CD4-positive, alpha-beta T cell treated with Interferon alpha-2 for 1 hour (primary cell): ENCODE data around the gene TRPM5.

ENCODE experiments used
- DNase-seq, 2 donors: peaks; one replicate each; pipeline ENCODE4 v3.0.0-alpha.2; 2020 to 2022

The TRPM5 gene

GRCh38 chr11:2452321-2453012 lies 8.2 kb upstream of the TRPM5 start:
- DNase-seq, result no peak

- no peak for DNase-seq
Measured at GRCh38 chr11:2451916-2452315, 7.6 kb upstream of the TRPM5 start.

DNA sequence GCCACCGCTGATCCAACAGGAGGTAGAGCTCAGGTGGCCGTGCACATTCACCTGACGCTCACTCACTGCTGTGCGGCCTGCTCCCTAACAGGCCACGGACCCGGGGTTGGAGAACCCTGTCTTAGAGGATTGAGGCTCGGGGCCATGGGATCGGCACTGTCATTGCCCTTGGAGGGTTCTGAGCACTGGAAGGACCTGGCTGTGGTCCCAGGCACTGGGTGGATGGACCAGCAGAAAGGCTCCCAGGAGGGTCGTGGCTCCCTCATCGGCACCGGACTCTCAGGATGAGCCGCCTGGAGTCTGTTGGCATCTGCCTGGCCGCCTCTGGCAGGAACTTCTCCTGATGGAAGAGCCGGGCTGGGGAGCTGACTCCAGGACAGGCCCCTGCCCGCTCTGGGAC lies 7.0 kb upstream of the TRPM5 start:
- DNase-seq, result no peak

DNA sequence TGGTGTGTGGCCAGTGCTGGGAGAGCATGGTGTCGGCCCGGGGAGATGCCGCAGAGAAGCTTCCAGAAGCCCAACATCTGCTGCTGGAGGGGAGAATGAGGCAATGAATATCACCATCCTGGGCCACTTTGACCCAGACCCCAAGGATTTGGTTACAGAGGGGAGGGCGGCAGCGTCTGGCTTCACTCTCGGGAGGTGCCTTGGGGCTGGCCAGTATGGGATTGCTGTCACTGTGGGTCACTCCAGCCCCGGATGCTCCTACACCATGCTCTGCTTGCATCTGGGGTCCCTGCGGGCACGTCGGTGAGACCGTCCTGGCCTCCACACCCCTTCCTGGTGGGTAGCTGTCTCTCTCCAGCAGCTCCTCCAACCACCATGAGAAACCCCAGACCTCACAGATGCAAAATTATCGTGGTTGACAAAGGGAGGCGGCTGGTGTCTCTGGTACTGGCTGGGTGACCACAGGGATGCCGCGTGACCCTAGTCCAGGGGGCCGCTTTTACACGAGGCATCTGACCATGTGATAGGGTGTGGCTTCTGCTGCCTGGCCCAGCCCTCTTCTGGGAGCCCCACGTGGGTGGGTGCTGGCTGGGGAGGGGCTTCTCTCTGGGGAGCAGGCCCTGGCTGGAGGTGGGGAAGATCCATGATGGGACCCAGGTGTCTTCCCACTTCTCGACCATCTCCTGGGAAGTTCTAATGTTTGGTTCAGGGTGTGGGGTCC lies 6.2 kb upstream of the TRPM5 start:
- DNase-seq, result no peak

DNA sequence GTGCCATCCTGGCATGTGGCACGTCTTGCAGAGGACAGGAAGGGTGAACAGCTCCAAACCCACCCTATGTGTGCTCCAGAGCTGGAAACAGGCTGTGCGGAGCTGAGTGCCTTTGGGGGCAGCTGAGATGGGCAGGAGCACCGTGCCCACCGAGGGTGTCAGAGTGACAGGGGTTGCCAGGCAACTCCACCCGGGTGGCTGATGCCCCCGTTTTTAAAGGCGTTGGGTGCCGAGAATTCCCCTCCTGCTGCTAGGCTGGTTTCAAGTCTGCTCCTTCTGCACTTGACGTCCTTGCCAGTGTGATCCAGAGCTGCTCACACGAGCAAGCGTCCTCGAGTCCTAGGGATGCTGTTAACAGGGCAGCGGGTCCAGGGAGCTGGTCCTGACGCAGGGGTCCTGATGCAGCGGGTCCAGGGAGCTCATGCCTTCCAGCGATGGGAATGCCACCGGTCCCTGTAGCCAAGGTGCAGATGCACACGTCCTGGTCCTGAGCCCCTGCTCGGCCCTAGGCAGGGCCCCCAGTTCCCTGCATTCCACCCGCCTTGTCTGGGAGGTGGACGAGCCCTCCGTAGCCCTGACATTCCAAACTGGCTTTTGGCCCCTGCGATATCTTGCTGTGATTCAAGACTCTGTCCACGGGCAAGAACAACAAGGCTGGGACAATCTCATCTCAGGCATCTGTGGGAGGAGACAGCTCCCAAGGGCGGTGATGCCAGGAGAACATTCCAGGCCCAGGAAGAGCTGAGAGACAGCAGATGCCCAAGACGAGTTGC lies 5.4 kb upstream of the TRPM5 start:
- no peak for DNase-seq

DNA sequence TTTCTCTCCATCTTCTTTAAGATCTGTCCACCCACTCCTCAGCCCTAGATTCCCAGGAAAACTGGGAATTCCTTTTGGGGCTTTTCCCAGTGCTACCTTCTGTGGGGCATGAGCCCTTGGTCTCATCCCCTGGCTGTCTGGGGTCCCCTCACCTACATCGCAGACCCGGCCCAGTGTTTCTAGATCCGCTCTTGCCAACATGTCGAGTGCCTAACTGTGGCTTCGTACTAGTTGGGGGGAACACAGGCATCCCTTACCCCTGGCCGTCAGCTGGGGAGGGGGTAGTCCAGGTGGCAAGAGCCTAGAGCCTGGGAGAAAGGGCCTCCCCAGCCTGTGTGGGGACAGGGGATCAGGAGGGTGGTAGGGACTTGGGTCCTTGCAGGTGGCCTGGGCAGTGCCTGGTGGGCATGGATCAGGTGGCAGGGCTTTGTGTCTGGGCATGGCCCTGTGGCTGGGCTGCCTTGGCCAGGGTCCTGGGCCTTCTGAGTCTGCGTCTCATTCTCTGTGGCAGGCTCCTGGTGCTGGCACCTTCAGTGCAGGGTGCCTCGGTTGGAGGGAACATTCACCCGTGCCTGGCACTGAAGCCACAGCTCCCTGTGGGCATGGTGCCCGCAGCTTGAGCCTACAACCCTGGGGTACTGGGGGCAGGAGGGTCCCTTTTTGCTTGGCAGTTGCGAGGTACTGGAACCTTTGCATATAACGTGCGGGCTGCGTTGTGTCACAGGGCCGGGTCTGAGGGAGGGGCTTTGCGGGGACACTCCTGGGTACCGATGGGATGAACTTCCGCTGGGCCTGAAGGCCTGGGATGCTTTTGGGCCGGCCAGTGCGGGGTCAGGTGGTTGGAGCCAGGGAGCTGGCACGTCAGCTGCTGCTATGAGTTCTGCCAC lies 4.6 kb upstream of the TRPM5 start:
- DNase-seq, result no peak

DNA sequence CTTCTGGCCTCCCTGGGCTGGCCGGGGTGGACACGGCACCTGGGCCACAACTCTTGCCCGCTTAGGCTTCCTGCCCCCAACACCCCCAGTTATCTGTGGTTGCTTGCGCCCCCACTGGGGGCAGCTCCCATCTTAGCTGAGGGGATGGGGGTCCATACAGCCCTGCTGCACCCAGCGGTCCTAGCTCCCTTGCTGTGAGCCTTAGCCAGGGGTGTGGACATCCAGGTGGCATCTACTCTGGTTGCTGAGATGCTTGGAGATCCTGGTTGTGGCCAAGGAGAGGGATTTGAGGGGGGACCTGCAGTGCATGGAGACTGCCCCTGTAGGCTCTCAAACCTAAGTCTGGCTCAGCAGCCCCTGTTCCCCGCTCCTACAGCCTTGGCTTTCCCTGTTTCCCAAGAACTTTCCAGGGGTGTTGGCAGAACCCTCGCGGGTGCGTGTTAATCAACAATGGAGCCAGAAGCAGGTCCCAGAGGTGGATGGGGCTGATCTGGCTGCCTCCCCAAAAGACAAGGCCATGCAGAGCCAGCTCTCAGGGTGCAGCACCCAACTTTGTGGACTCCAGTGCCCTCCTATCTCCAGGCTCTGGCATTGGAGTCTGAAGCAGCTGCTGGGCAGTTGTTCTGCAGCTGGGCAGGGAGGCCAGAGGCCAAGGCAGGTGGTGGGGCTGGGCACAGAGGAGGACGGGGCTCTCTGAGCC lies 3.8 kb upstream of the TRPM5 start:
- no peak for DNase-seq

DNA sequence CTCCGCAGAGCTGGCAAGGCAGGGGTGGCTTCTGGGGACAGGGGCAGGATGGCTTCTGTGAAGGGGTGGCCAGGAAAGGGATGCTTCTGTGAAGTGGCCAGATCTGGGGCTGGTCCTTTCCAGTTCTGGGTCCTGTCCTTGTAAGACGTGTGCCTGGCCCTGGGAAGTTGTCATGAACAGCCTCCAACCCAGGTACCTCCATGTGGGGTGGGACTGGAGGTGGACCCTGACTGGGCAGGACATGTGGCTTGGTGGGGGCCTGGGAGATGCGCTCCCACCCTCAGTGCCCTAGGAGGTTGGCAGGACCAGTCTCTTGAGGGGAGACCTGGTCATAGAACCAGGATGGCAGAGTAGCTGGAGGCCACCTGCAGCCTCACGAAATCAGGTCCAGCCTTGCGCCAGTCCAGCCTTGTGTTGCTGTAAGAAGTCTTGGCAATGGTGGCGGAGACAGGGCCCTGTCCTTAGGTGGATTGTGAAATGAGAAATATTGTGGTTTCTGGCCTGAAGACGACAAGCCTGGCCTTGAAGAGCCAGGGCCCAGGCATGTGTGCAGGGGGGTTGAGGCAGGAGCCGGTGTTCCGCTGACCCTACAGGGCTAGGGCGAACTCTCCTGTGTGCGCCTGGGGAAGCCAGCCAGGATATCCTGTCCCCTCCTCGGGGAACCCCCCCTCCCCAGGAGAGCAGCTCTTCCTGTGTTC lies 3.1 kb upstream of the TRPM5 start:
- no peak for DNase-seq

DNA sequence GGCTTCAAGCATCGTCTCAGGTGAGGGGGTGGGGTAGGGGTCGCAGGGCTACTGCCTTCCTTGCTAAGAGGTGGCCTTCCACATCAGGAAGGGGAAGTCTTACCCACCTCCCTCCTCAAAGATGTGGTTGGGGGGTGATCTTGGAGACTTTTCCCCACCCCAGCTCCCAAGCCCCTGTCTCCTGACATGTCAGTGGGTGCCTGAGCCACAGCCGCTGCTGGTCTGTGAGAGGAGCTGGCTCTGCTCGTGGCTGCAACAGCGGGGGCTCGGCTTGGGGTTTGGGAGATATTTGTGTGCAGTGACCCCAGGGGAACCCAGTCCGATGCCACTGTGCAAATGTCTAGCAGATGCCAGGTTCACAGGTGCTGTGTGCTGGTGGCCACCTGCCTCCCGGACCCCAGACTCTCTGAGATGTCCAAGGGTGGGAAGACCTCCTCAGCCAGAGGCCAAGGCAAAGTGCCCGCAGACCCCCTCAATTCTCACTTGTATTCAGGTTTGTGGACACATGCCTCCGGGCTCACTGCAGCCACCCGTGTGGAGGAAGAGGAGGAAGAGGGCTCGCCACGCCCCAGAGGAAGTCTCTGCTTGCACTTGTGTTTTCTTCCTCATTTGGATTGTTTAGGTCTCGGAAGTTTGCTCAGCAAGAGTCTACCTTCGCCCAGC lies 2.4 kb upstream of the TRPM5 start:
- DNase-seq, result peak in 1 of 2 donors; percentile 40

GRCh38 chr11:2445746-2446551 lies 1.6 kb upstream of the TRPM5 start:
- DNase-seq, result no peak

- peak in 1 of 2 donors; percentile 69 for DNase-seq
Measured at GRCh38 chr11:2444821-2445745, 769 bp upstream of the TRPM5 start, which contains the start of gene KCNQ1. Gene KCNQ1, plus strand, starts transcription at chr11:2445008. Its CDS starts 91 bp downstream, at chr11:2445099.

GRCh38 chr11:2443406-2443805 lies 908 bp downstream of the TRPM5 start:
- no peak for DNase-seq

DNA sequence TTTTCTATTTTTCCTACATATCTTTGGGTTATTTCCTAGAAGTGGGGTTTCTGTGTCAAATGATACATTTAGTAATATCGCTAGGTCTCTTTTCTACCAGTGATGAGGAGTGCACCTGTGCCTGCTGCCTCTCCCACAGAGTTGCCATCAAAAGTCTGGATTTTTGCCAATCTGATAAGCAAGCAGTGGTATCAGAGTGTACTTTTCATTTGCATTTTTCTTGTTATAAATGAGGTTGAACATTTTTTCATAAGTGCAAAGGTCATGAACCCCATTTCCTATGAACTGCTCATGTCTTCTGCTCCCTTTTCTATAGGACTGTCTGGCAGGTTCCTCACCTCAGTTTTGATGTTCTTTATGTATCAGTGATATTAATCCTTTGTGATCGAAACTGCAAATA lies 1.7 kb downstream of the TRPM5 start:
- peak in 1 of 2 donors; percentile 78 for DNase-seq

- DNase-seq, result no peak
Measured at GRCh38 chr11:2441171-2441570, 3.1 kb downstream of the TRPM5 start.

GRCh38 chr11:2440646-2441045 lies 3.7 kb downstream of the TRPM5 start:
- DNase-seq, result no peak

GRCh38 chr11:2439820-2440219 lies 4.5 kb downstream of the TRPM5 start:
- no peak for DNase-seq

DNA sequence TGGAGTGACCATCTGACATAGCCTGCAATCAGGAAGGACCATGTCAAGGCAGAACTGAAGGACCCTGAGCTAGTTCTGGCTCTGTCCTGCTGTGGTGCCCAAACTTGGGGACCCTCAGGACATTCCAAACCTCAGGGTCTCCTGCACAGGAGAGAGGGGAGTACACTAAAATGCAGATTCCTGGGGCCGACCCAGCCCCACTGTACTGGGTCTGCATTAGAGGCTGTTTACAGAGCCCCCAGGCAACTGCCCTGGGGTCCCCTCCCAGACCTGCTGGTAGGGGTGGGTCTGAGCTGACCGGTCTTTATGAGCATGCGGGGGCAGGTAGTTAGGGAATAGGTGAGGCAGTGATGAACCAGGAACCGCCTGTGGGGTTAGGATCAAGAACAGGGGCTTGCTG lies 6.8 kb downstream of the TRPM5 start:
- DNase-seq, result no peak

- DNase-seq, result no peak
Measured at GRCh38 chr11:2436521-2437031, 7.7 kb downstream of the TRPM5 start.
